DND-41 (cell line): Measurements from ENCODE around the gene PLEKHG1.

ENCODE experiments used
- EZH2 ChIP-seq: IDR thresholded peaks from 3 replicates; pipeline ENCODE4 v1.6.1; 2012; ENCODE audit warnings: borderline replicate concordance, low read depth, mild to moderate bottlenecking, moderate library complexity, low read length, inconsistent platforms; ENCODE audit not compliant: severe bottlenecking
- TF ChIP-seq, protein P1 (sequence below): IDR thresholded peaks from 2 replicates; pipeline ENCODE4 v1.5.1; 2012; ENCODE audit warnings: borderline replicate concordance, low read length, moderate library complexity, mild to moderate bottlenecking; ENCODE audit not compliant: poor library complexity, severe bottlenecking; ENCODE audit errors: extremely low read depth

GRCh38 chr6:150565945-150566344, 33.7 kb upstream of the PLEKHG1 start:
- TF ChIP-seq, protein P1, sequence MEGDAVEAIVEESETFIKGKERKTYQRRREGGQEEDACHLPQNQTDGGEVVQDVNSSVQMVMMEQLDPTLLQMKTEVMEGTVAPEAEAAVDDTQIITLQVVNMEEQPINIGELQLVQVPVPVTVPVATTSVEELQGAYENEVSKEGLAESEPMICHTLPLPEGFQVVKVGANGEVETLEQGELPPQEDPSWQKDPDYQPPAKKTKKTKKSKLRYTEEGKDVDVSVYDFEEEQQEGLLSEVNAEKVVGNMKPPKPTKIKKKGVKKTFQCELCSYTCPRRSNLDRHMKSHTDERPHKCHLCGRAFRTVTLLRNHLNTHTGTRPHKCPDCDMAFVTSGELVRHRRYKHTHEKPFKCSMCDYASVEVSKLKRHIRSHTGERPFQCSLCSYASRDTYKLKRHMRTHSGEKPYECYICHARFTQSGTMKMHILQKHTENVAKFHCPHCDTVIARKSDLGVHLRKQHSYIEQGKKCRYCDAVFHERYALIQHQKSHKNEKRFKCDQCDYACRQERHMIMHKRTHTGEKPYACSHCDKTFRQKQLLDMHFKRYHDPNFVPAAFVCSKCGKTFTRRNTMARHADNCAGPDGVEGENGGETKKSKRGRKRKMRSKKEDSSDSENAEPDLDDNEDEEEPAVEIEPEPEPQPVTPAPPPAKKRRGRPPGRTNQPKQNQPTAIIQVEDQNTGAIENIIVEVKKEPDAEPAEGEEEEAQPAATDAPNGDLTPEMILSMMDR: no peak
- TF ChIP-seq EZH2: no peak
